ENCODE measurements around the gene FGD5.

GRCh38 chr3:14775011-14775410, 43.8 kb upstream of the FGD5 start:
- TF ChIP-seq, protein P1, sequence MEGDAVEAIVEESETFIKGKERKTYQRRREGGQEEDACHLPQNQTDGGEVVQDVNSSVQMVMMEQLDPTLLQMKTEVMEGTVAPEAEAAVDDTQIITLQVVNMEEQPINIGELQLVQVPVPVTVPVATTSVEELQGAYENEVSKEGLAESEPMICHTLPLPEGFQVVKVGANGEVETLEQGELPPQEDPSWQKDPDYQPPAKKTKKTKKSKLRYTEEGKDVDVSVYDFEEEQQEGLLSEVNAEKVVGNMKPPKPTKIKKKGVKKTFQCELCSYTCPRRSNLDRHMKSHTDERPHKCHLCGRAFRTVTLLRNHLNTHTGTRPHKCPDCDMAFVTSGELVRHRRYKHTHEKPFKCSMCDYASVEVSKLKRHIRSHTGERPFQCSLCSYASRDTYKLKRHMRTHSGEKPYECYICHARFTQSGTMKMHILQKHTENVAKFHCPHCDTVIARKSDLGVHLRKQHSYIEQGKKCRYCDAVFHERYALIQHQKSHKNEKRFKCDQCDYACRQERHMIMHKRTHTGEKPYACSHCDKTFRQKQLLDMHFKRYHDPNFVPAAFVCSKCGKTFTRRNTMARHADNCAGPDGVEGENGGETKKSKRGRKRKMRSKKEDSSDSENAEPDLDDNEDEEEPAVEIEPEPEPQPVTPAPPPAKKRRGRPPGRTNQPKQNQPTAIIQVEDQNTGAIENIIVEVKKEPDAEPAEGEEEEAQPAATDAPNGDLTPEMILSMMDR (IDR thresholded peaks at IDR 0.05), result no peak
- no peak for TF ChIP-seq POLR2A (IDR thresholded peaks at IDR 0.05)

All from esophagus squamous epithelium (tissue), 4 donors.